Kasumi-1 (cell line): ENCODE measurements around the gene OBSCN.

Experiments
- DNase-seq, 2 experiments: peaks; one replicate each; lab custom pipeline; 2025; lab: John Stamatoyannopoulos, UW

OBSCN gene

GRCh38 chr1:228383773-228384172 lies 175.9 kb downstream of the OBSCN start:
- DNase-seq = no peak

GRCh38 chr1:228385232-228385631 lies 177.4 kb downstream of the OBSCN start:
- no peak for DNase-seq

- DNase-seq = no peak
Observed at GRCh38 chr1:228387321-228387720, 179.5 kb downstream of the OBSCN start.

- DNase-seq = no peak
Observed at GRCh38 chr1:228390649-228391048, 182.8 kb downstream of the OBSCN start.

- no peak for DNase-seq
Observed at GRCh38 chr1:228391411-228392020, 183.7 kb downstream of the OBSCN start.

- peak; percentile 3 to 30 for DNase-seq
Observed at GRCh38 chr1:228392111-228392936, 184.5 kb downstream of the OBSCN start.

GRCh38 chr1:228393268-228393701 lies 185.4 kb downstream of the OBSCN start:
- peak; percentile 5 to 31 for DNase-seq

- DNase-seq = no peak
Observed at GRCh38 chr1:228393811-228394570, 186.1 kb downstream of the OBSCN start.

- DNase-seq = no peak
Observed at GRCh38 chr1:228394571-228395394, 186.9 kb downstream of the OBSCN start.

GRCh38 chr1:228396770-228397662 lies 189.2 kb downstream of the OBSCN start:
- DNase-seq = no peak

- DNase-seq = no peak
Observed at GRCh38 chr1:228397966-228398365, 190.1 kb downstream of the OBSCN start.

GRCh38 chr1:228398741-228399461 lies 191.1 kb downstream of the OBSCN start:
- no peak for DNase-seq

GRCh38 chr1:228399531-228400236 lies 191.8 kb downstream of the OBSCN start:
- no peak for DNase-seq

GRCh38 chr1:228400237-228400651 lies 192.4 kb downstream of the OBSCN start:
- no peak for DNase-seq

GRCh38 chr1:228400692-228401454 lies 193.0 kb downstream of the OBSCN start:
- no peak for DNase-seq

- no peak for DNase-seq
Observed at GRCh38 chr1:228401782-228402640, 194.2 kb downstream of the OBSCN start.

- no peak for DNase-seq
Observed at GRCh38 chr1:228402641-228403025, 194.8 kb downstream of the OBSCN start.

- no peak for DNase-seq
Observed at GRCh38 chr1:228403231-228403631, 195.4 kb downstream of the OBSCN start.
